Activated naive CD4-positive, alpha-beta T cell (primary cell): ENCODE data around the gene AJAP1.
"Not testable (repeated sequence)": the region's sequence is repeated elsewhere in the genome, so short reads cannot be mapped to it uniquely, and the experiment has no call there.

Source experiments
- DNase-seq, 4 experiments: peaks; one replicate each; lab custom pipeline; 2025; lab: John Stamatoyannopoulos, UW

Gene AJAP1

DNA sequence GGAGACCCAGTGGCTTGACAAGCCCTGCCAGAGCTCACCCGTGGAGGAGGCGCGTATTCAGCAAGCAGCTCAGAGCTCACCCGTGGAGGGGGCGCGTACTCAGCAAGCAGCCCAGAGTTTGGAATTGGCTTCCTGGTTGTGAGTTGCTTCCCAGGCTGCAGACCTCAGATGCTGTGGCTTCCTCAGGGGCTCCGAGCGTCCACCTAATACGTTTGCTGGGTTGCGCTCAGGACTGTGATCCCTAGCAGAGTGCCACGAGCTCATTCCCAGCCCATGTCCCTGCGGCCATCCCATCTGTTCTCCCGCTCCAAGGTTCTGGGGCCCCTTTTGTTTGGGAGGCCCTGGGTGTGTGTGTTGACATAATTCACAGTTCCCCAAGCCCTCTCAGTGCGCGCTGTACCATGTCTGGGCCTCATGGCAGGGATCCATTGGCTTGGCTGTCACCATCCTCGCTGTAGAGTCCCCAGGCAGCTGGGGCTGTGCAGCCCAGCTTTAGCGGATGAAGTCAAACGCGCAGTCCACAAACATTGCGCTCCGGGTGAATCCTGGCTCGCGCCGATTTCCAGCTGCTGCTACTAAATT lies 3.6 kb downstream of the AJAP1 start:
- no peak for DNase-seq

DNA sequence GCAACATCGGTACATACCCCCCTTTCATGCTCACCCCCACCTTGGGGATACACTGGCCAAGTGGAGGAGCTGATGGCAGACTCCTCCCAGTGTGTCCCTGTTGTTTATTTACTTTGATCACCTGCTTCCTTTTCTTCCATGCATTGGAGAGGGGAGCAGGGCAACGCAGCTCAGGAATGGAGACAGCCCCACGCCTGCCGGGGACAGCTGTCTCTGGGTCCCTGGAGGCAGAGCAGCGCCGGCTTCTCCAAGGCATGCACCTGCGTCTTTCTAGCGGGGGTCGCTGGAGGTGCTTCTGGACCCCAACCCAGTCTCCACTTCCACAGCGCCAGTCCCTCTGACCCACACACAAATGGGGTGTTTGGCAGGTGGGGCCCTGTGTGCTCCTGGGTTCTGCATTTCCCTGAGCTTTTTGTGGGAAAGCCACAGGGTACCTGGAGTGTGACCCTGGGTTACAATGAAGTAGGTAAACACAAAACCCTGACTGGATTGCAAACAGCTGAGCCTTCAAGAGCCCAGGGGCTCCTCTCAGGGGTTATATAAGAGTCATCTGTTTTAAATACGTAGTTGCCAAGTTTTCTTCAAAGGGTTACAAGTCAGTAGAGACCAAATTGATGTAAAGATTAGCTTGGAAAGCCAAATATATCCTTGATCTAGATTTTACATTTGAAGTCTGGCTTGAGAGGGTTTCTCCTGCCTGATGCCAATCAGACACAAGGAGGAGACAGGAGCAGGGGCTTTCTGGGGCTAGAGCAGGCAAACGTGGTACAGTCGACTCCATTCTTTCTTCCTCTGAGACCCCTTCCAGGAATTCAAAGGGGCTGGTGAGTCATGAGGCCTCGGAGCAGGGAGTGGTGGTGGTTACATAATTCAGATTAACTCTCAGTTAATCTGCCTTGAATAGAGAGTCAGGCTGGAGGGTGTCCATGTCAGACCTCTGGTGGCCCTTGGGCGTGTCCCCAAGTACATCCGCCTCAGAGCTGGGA lies 4.5 kb downstream of the AJAP1 start:
- no peak for DNase-seq

DNA sequence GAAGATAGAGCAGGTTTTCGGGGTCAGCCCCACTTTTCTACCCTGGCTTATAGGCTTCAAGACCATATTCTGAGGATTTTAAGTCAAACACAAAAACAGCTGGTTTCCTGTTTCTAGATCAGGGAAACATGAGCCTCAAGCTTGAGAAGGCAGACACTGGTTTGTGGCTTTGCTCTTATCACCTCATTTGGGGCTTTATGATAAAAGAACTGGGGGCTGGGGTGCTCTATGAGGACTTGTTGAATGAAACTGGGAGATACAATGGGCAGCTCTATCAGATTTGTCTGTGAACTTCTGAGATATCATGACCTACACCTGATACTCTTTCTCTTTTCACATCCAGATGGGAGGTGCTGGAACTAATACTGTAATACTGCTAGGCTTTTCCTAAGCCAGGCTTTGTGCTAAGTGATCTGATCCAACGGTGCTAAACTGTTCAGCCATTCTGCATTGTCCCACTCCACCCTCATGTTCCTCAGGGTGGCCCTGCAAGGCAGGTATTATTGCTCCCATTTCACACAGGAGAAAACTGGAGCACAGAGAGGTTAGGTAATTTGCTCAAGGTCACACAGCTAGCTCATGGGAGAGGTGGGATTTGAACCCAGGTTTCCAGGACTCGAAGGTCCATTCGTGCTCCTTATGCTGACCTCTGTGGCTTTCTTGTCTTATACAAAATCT lies 6.6 kb downstream of the AJAP1 start:
- no peak for DNase-seq

DNA sequence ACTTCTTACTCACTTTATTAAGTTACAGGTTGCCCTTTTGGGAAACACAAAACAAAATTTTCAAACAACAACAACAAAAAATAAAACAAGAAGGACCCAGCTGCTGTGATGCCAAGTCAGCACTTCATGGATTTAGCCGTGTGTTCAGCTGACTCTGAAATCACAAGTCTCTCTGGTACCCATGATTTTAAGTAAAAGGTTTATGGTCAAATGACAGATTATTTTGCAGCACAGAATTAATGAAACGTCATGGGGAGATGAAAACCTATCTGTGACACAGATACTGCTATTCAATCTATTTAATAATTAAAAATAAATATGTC lies 7.1 kb downstream of the AJAP1 start:
- DNase-seq: no peak

DNA sequence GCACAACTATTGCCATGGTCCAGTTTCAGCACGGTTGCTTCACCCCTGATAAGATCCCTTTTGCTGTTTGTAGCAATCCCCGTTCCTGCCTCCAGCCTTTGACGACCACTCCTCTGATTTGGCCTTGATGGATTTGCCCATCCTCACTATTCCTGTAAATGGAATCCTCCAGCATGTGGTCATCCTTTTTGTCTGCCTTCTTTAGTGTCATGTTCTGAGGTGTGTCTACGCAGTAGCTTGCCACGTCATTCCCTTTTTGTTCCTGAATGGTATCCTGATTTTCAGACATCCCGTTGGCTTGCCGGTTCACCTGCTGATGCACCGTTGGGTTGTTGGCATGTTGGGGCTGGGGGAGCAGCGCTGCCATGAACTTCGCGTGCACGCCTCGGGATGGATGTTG lies 7.8 kb downstream of the AJAP1 start:
- DNase-seq: no peak

DNA sequence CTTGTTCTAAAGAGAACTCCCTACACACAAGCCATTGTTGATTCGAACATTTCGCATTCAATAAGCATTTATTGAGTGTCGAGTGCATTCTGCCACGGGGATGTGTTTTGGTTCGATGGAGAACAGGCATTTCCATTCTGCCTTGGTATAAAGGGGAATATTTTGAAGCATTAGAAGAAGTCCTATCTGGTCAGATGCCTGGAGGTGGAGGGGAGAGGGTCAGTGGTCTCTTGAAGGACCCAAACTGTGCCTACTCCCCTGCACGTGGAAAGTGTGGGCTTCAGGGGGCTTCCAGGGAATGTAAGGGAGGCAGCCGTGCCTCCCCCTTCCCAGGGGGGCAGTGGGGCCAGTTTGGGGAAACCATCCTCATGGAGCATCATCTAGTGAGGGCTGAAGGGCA lies 8.3 kb downstream of the AJAP1 start:
- no peak for DNase-seq

DNA sequence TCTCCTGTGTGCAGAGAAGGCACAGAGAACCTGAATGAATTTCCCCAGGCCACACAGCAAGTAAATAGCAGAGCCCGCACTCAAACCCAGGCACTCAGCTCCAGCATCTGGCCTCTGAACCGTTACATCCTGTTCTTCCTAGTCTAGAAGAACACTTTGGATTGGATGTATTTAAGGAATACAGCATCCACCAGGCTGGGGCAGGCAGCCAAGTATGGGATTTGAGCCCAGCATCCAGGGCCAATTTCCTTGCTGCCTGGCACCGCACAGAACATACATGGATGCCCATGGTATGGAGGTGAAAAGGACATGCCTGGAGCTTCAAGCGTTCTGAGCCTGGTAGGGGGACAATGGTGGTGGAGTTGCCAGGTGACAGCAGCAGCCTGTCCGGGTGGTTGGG lies 9.7 kb downstream of the AJAP1 start:
- no peak for DNase-seq

DNA sequence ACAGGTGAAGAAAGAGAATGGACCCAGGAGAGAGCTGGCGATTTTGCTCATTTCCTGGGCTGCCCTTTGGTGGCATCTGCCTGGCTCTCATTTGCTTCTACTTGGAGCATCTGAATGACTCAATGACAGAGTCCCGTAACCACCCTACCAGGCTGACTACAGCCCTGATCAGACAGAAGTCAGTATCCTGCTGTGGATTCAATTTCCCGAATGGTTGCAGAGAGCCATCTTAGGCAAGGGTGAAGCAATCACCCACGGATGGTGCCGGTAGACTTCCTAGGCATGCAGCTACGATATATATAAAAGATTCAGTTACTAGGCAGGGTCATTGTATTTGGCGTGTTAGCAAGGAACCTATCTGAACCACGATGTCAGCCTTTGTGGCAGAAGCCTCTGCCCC lies 10.2 kb downstream of the AJAP1 start:
- no peak for DNase-seq

DNA sequence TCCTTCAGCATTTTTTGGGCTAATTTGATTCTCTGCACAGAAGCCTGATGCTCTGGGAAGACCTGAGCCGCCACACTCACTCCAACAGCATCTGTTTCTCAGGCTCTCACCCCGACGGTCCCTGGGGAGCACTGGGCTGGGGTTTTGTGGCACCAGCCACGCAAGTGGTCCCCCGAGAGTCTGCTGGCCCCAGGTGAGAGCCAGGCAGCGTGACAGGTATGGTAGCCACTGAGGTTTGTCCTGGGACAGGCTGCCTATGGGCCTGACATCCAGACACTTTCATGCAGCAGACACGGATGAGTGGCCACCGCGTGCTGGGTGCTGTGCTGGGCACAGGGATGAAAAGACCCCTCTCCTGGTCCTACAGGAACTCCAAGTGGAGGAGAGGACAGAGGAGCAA lies 11.0 kb downstream of the AJAP1 start:
- no peak for DNase-seq

DNA sequence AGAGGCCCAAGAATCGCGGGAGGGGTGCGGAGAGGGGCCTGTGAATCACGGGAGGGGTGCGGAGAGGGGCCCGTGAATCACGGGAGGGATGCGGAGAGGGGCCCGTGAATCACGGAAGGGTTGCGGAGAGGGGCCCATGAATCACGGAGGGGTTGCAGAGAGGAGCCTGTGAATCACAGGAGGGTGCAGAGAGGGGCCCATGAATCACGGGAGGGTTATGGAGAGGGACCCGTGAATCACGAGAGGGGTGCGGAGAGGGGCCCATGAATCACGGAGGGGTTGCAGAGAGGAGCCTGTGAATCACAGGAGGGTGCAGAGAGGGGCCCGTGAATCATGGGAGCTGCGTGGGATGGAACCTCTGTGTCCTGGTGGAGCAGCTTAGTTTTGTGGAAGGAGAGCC lies 12.3 kb downstream of the AJAP1 start:
- not testable (repeated sequence) for DNase-seq

DNA sequence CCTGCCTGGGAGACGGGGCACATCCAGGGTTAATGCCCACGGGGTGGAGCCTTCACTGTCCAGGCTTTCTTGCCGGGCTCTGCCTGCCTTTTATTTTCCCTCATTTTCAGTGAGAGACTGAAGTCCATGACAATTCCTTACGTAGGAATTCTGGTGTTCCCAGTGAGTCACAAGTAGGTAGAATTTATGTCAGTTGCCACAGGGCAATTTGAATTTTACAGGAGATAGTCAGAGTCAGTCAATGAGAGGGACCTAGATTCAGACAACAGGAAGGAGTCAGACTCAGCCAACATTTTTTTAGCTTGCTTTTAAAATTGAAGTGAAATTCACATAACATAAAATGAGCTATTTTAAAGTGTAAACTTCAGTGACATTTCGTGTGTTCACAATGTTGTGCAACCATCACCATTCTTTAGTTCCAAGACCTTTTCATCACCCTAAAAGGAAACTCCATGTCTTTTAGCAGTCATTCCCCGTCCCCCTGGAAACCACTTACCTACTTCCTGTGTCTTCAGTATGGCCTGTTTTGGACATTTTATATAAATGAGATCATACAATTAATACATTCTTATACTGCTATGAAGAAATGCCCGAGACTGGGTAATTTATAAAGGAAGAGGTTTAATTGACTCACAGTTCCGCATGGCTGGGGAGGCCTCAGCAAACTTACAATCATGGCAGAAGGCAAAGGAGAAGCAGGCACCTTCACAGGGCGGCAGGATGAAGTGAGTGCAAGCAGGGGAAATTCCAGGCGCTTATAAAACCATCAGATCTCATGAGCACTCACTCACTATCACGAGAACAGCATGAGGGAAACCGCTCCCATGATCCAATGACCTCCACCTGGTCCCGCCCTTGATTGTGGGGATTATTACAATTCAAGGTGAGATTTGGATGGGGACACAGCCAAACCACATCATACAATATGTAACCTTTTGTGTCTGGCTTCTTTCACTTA lies 14.6 kb downstream of the AJAP1 start:
- DNase-seq: no peak

DNA sequence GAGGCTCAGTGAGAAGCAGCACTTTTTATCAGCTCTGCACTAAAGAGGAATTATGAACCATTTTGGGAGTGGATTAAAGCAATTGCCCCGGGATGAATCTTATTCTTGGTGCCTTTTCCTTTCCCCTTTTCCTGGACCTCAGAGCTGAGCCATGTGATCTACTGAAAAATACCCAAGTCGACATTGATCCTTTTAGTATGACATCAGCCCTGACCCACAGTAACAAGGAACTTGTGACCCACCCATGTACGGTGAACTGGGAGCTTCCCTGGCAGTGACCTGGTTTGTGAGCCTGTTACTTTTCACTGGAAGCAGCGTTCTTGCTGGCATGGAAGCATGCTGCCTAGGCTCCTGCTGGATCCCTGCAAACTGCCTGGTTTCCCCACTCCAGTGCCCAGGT lies 15.9 kb downstream of the AJAP1 start:
- DNase-seq: no peak

DNA sequence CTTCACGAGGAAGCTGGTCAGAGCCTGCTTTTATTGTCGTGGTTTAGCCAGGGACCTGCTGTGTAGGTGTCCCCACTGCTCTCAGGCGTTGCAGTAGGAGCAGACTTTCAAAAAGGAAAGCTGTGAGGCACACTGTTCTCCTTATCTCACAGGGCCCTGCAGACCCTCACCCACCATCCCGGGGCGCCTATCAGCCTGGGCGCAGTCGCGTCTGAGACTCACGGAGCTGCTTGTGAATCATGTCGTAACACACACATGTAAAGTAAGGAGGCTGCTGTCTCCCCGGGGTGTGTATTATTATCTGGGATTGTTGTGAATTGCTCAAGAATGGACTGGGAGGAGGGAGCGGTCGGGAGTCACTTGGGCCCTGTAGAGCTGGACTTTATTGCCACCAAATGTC lies 17.4 kb downstream of the AJAP1 start:
- DNase-seq: no peak

DNA sequence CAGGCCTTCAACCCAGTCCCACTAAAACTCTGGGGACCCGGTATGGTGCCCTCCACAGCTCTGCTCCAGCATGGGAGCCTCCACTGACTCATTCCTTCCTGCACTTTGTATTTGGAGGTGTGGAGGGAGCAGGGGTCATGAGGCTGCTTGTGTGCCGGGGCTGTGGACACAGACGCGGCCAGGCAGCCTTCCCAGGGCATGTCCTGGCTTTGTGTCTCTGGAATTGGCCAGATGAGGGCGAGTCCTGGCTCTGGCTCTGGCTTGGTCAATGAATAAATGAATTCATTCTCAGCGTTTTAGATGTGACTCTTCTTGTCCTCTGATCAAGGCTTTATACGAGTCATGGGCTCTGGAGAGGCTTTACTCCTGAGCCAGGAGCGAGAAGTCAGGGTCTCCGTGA lies 19.1 kb downstream of the AJAP1 start:
- DNase-seq: no peak

DNA sequence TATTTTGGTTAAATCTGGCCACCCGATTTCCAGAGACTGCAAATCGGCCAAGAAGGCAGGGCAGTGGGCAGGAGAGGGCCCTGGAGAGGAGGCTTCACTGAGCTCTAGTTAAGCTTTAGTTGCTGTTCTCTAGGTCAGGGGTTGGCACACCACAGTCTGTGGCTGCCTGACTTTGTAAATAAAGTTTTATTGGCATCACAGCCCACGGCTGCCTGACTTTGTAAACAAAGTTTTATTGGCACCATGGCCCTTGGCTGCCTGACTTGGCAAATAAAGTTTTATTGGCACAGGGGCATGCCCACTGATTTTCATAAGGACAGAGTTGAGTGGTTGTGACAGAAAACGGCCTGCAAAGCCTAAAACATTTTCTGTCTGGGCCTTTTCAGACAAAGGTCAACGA lies 19.7 kb downstream of the AJAP1 start:
- no peak for DNase-seq

DNA sequence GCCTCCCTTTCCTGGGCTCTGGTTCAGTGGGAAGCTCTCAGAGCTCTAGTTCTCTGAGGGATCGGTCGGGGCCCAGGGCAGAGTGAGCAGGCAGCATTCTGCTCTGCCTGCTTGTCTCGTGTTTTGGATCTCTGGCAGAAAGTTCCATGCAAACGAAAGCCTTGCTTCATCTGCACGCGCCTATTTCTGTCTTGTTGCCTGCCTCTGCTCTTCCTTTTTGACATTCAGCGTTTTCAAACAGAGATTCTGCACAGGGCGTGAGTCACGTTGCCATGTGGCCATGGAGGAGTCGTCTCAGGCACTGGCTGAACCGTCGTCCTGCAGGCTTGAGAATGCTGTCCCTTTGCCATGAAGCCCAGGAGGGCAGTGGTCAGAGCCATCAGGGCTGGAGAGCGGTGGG lies 20.3 kb downstream of the AJAP1 start:
- DNase-seq: no peak

DNA sequence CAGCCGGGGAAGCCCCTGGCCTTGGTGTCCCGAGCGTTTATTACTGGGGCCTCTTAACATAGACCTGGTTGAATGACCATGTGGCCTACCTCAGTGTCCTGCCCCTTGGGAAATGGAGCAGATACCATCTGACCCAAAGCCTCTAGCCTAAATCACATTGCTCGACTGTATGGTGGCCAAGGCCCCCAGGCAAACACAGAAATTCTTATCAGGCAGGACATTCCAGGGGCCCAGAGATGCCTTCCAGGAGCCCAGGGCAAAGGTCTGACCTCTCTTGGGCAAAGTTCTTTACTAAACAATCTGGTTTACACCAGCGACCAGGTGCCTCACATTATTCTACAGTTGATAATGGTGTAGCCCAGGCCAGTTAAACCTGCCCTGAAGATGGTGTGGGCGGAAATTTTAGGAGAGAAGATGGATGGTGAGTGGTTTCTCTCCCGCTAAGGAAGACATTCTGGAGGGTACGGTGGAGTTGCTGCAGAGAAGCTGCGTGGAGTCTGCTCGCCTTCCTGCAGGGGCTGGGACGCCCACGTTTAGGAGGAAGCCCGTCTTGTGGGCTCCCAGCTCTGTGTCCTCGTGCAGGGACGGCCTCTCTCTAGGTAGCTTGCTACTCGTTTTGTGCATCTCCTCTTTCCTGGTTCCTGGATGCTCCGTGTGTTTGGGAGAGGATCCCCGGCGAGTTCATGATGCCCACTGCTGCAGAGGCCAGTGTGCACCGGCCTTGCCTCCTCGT lies 21.2 kb downstream of the AJAP1 start:
- DNase-seq: no peak

DNA sequence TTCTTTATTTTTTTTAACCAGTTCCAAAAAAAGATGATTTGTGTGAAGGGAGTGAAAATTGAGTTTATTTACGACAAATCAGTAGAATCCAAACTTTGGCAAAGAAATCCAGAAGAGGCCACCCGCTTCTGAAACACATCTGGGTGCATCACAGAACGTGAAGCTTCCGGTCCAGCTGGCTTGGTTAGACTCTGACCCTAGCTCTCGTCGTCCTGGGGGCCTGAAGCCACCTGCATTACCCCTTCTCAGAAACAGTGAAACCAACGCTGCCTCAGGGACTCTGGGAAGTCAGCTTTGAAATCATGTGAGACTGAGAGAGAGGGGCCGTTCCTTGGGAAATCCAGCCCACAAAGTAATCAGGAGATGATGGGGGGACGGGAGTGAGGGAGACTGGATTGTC lies 21.8 kb downstream of the AJAP1 start:
- DNase-seq: no peak

DNA sequence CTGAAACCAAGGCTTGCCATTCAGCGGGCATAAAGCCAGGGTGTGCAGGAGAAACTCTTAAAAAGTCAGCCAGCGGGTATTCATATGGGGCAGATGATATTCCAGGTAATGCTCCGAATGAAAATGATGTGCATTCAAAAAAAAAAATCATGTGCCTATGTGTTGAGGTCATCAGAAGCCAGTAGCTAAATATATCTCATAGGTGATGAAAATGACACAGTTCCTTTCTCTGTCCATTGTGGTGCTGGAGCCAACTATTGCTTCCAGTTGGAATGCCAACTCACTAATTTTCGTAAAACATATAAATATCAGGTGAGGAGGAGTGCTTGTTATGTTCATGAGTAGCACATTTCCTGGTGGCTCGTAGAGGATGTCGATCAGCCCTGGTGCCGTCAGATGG lies 23.2 kb downstream of the AJAP1 start:
- DNase-seq: no peak

DNA sequence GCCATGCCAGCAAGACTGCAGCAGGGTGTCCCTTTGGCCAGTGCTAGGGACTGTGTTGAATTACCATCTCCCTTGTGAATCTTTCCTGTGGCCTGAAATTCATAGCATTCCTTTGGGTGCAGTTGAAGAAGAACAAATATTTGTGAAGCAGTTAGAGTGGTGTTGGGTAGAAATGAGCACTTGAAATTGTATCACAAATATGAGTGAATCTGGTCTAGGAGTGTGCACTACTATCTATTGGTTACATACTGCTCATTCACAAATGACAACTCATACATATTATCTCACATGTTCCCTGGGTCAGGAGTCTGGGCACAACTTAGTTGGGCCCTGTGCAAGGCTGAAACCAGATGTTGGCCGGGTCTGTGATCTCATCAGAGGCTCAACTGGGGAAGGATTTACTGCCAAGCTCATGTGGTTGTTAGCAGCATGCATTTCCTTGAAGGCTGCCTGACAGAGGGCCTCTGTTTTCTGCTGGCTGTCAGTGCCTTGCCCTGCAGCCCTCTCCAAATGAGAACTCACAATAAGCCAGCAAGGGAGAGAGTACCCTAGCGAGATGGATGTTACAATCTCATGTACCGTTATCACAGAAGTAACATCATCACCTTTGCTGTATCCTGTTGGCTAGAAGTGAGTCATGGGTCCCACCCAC lies 23.8 kb downstream of the AJAP1 start:
- no peak for DNase-seq

DNA sequence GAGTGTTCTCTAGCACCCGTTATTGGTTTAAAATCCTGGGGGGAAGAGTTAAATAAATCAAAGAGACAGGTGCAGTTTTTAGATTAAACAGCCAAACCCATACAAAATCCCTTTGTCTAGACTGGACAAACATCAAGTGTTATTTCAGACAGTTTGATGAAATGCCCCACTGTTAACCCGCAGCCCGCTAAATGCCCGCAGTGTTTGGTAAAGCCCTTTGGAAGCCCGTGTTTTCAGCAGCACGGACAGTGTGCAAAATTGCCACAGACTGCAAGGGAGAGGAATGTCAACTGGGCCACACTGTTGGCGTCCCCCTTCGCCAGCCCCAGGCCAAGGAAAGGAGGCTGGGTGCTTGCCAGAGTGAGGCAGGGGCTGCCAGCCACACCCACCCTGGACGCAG lies 26.6 kb downstream of the AJAP1 start:
- no peak for DNase-seq
